H1 (cell line): ENCODE results near the gene LSM7. TPM values are rescaled to one million over a fixed set of nuclear protein-coding genes. Genes with fewer than 3 reads are reported as not detected.
A peak's percentile ranks its signal among the peaks of the same experiment; 100 is the strongest.

ENCODE experiments used
- CTCF ChIA-PET: fragments of 300-600 bp; sonication (Branson Sonifier 250); formaldehyde crosslinking; loops from one replicate; lab custom pipeline; 2021; ENCODE audit not compliant: partially characterized antibody; lab: Charles Lee
- POLR2A ChIA-PET: fragments of 300-600 bp; sonication (Branson Sonifier 250); formaldehyde crosslinking; loops from one replicate; lab custom pipeline; 2021; ENCODE audit warnings: inconsistent platforms; ENCODE audit not compliant: partially characterized antibody; lab: Charles Lee
- DNase-seq, 2 experiments: peaks; one replicate each; pipeline versions ENCODE4 v3.0.0 to v3.0.0-alpha.2; 2010 to 2022; ENCODE audit warnings: low spot score in 2 of 2, low read depth in 1 of 2, mixed read lengths in 1 of 2
- FAIRE-seq: peaks from 2 replicates; lab custom pipeline; 2011; peaks lifted over from hg19 to GRCh38; lab: Jason Lieb, UNC
- H2AFZ ChIP-seq: 2 replicates; pipeline ENCODE4 v1.8.1; 2012; ENCODE audit warnings: low read length, inconsistent platforms
- H2AK5ac ChIP-seq: 2 replicates; pipeline ENCODE4 v1.6.1; 2013; ENCODE audit warnings: low read depth, low read length
- H2BK120ac ChIP-seq: replicated peaks from 2 replicates; pipeline ENCODE3; 2013; ENCODE audit warnings: low read depth, low read length, inconsistent platforms
- H2BK12ac ChIP-seq: 2 replicates; pipeline ENCODE4 v1.6.1; 2013; ENCODE audit warnings: low read depth, low read length
- H2BK15ac ChIP-seq: 2 replicates; pipeline ENCODE4 v1.6.1; 2013; ENCODE audit warnings: low read length
- H2BK20ac ChIP-seq: 2 replicates; pipeline ENCODE4 v1.6.1; 2013; ENCODE audit warnings: low read length
- H2BK5ac ChIP-seq: 2 replicates; pipeline ENCODE4 v1.6.1; 2013; ENCODE audit warnings: low read depth, low read length
- H3K14ac ChIP-seq: 2 replicates; pipeline ENCODE4 v1.6.1; 2013; ENCODE audit warnings: inconsistent platforms; ENCODE audit not compliant: insufficient read length
- H3K18ac ChIP-seq: 2 replicates; pipeline ENCODE4 v1.6.1; 2013; ENCODE audit warnings: low read length; ENCODE audit errors: extremely low read depth
- H3K23ac ChIP-seq: 2 replicates; pipeline ENCODE4 v1.6.1; 2013; ENCODE audit warnings: inconsistent platforms; ENCODE audit not compliant: insufficient read length
- H3K23me2 ChIP-seq: 2 replicates; pipeline ENCODE4 v1.6.1; 2013; ENCODE audit warnings: low read depth, low read length
- H3K27ac ChIP-seq: 2 replicates; pipeline ENCODE4 v1.6.1; 2011; ENCODE audit warnings: low read depth, low read length, inconsistent platforms
- H3K27me3 ChIP-seq, 4 experiments: replicated peaks in 1 of 4; 1 replicate in 1 of 4; 2 replicates in 3 of 4; pipeline versions ENCODE4 v1.6.1 to v1.8.1; 2011 to 2013; ENCODE audit warnings: low read length in 3 of 4, mild to moderate bottlenecking in 3 of 4, inconsistent platforms in 2 of 4, mixed read lengths in 2 of 4, moderate library complexity in 1 of 4; ENCODE audit not compliant: control insufficient read depth in 3 of 4, insufficient read depth in 3 of 4; ENCODE audit errors: extremely low read depth in 1 of 4
- H3K36me3 ChIP-seq, 4 experiments: 2 replicates each; pipeline versions ENCODE4 v1.6.1 to v1.8.1; 2011 to 2013; ENCODE audit warnings: mild to moderate bottlenecking in 4 of 4, low read length in 3 of 4, moderate library complexity in 2 of 4, control low read depth in 1 of 4, inconsistent platforms in 1 of 4; ENCODE audit not compliant: insufficient read depth in 4 of 4, control insufficient read depth in 2 of 4
- H3K4ac ChIP-seq: replicated peaks from 2 replicates; pipeline ENCODE3; 2013; ENCODE audit warnings: low read length, low read depth, mixed read lengths, inconsistent platforms; ENCODE audit not compliant: insufficient read length
- H3K4me1 ChIP-seq, 4 experiments: replicated peaks in 1 of 4; 1 replicate in 1 of 4; 2 replicates in 3 of 4; pipeline versions ENCODE4 v1.6.1 to v1.8.1; 2011 to 2013; ENCODE audit warnings: low read length in 3 of 4, inconsistent platforms in 2 of 4, mixed read lengths in 1 of 4; ENCODE audit not compliant: insufficient read depth in 4 of 4, control insufficient read depth in 3 of 4
- H3K4me2 ChIP-seq, 2 experiments: 2 replicates each; pipeline versions ENCODE4 v1.6.1 to v1.8.1; 2011 to 2013; ENCODE audit warnings: low read depth in 2 of 2, low read length in 2 of 2, control low read depth in 1 of 2, inconsistent platforms in 1 of 2, mild to moderate bottlenecking in 1 of 2; ENCODE audit not compliant: insufficient read depth in 1 of 2
- H3K4me3 ChIP-seq, 4 experiments: fragments of 200-600, 300-600 bp in 1 of 4; sonication (generic), shearing (Covaris generic), sonication (Bioruptor Twin) in 1 of 4; 2 replicates each; pipeline versions ENCODE4 v1.5.1 to v1.8.1; 2011 to 2016; ENCODE audit warnings: low read length in 4 of 4, low read depth in 3 of 4, control low read depth in 2 of 4, inconsistent platforms in 2 of 4, mild to moderate bottlenecking in 2 of 4, mixed read lengths in 1 of 4, moderate library complexity in 1 of 4; ENCODE audit not compliant: insufficient read depth in 2 of 4; ENCODE audit errors: extremely low read depth in 1 of 4
- H3K56ac ChIP-seq: replicated peaks from 2 replicates; pipeline ENCODE3; 2013; ENCODE audit warnings: low read depth, mild to moderate bottlenecking, mixed read lengths, low read length, inconsistent platforms; ENCODE audit not compliant: insufficient read length
- H3K79me1 ChIP-seq: 2 replicates; pipeline ENCODE4 v1.6.1; 2013; ENCODE audit warnings: low read depth, low read length, control low read depth
- H3K79me2 ChIP-seq, 2 experiments: 2 replicates each; pipeline versions ENCODE4 v1.6.1 to v1.8.1; 2012 to 2013; ENCODE audit warnings: low read length in 2 of 2, mild to moderate bottlenecking in 2 of 2, inconsistent platforms in 1 of 2; ENCODE audit not compliant: insufficient read depth in 2 of 2, control insufficient read depth in 1 of 2
- H3K9ac ChIP-seq, 4 experiments: replicated peaks in 1 of 4; 1 replicate in 1 of 4; 2 replicates in 3 of 4; pipeline versions ENCODE4 v1.6.1 to v1.8.1; 2011 to 2013; ENCODE audit warnings: low read depth in 3 of 4, low read length in 3 of 4, control low read depth in 2 of 4, mild to moderate bottlenecking in 2 of 4, moderate library complexity in 2 of 4, inconsistent platforms in 1 of 4; ENCODE audit errors: extremely low read depth in 1 of 4
- H3K9me3 ChIP-seq, 2 experiments: 2 replicates each; pipeline versions ENCODE4 v1.6.1 to v1.8.1; 2012 to 2013; ENCODE audit warnings: mild to moderate bottlenecking in 2 of 2, moderate library complexity in 2 of 2, control low read depth in 1 of 2, inconsistent platforms in 1 of 2, low read depth in 1 of 2, low read length in 1 of 2, mixed read lengths in 1 of 2; ENCODE audit not compliant: insufficient read depth in 2 of 2
- H4K20me1 ChIP-seq, 2 experiments: replicated peaks in 1 of 2; 2 replicates each; pipeline versions ENCODE3 to v1.8.1; 2011 to 2013; ENCODE audit warnings: inconsistent platforms in 2 of 2, low read length in 2 of 2, mild to moderate bottlenecking in 1 of 2; ENCODE audit not compliant: insufficient read depth in 2 of 2, control insufficient read depth in 1 of 2
- H4K5ac ChIP-seq: 2 replicates; pipeline ENCODE4 v1.6.1; 2013; ENCODE audit warnings: low read length, low read depth, mixed read lengths, inconsistent platforms; ENCODE audit not compliant: insufficient read length
- H4K8ac ChIP-seq: 2 replicates; pipeline ENCODE4 v1.8.0; 2013; ENCODE audit warnings: mild to moderate bottlenecking, moderate library complexity, low read length, inconsistent platforms; ENCODE audit not compliant: insufficient read depth; ENCODE audit errors: extremely low read depth
- H4K91ac ChIP-seq: replicated peaks from 2 replicates; pipeline ENCODE3; 2013; ENCODE audit warnings: low read length, mixed read lengths, inconsistent platforms; ENCODE audit not compliant: insufficient read length
- BCL11A ChIP-seq, 2 experiments: IDR thresholded peaks; one replicate each; pipeline ENCODE4 v1.6.1; 2011; ENCODE audit warnings: low read depth in 2 of 2, low read length in 2 of 2, mild to moderate bottlenecking in 2 of 2
- CBX5 ChIP-seq: fragments of 300-800, 300-1000 bp; sonication (generic); IDR thresholded peaks from 2 replicates; pipeline ENCODE4 v1.7.1; 2016; ENCODE audit warnings: antibody characterized with exemption, low read length, low read depth
- CEBPB ChIP-seq: IDR thresholded peaks from 2 replicates; pipeline ENCODE4 v1.6.1; 2012; ENCODE audit warnings: low read depth, low read length
- CTCF ChIP-seq, 3 experiments: IDR thresholded peaks; 1 replicate in 2 of 3; 2 replicates in 1 of 3; pipeline versions ENCODE4 v1.5.1 to v1.6.1; 2011; ENCODE audit warnings: low read length in 3 of 3, mild to moderate bottlenecking in 3 of 3, inconsistent platforms in 2 of 3, low read depth in 1 of 3, moderate library complexity in 1 of 3; ENCODE audit not compliant: insufficient read depth in 1 of 3; ENCODE audit errors: control extremely low read depth in 1 of 3
- HDAC6 ChIP-seq: IDR thresholded peaks from one replicate; pipeline ENCODE4 v1.7.1; 2012; ENCODE audit warnings: low read depth, mild to moderate bottlenecking, inconsistent platforms, low read length, moderate library complexity
- POLR2A ChIP-seq, 2 experiments: IDR thresholded peaks; 1 replicate in 1 of 2; 2 replicates in 1 of 2; pipeline ENCODE4 v1.6.1; 2011; ENCODE audit warnings: low read depth in 2 of 2, low read length in 2 of 2, mild to moderate bottlenecking in 2 of 2; ENCODE audit errors: control extremely low read depth in 1 of 2
- SAP30 ChIP-seq: fragments of 300-600 bp; sonication (generic); IDR thresholded peaks from 2 replicates; pipeline ENCODE4 v1.7.1; 2012; ENCODE audit warnings: low read length, moderate library complexity, mild to moderate bottlenecking, inconsistent platforms; ENCODE audit not compliant: insufficient read depth, insufficient replicate concordance
- SIX5 ChIP-seq: IDR thresholded peaks from 2 replicates; pipeline ENCODE4 v1.6.1; 2011; ENCODE audit warnings: mild to moderate bottlenecking, low read depth, low read length
- TAF7 ChIP-seq: optimal IDR thresholded peaks from 2 replicates; pipeline ENCODE3; 2011; ENCODE audit warnings: low read depth, mild to moderate bottlenecking, inconsistent platforms, low read length, moderate library complexity, borderline replicate concordance
- TCF12 ChIP-seq: IDR thresholded peaks from 2 replicates; pipeline ENCODE4 v1.6.1; 2011; ENCODE audit warnings: low read depth, mild to moderate bottlenecking, low read length
- WGBS, 2 experiments: shearing (Covaris generic) in 1 of 2; methylation state at CpG; one replicate each; pipeline versions ENCODE4 v1.1.6 to v1.1.7; 2013 to 2015; ENCODE audit warnings: low lambda C conversion rate in 2 of 2, mixed read lengths in 2 of 2, inconsistent platforms in 1 of 2, low coverage in 1 of 2, missing lambda C conversion rate in 1 of 2; ENCODE audit not compliant: insufficient replicate concordance in 2 of 2, insufficient coverage in 1 of 2, insufficient read length in 1 of 2; ENCODE audit errors: extremely low coverage in 1 of 2, missing lambda C conversion rate in 1 of 2; 5-methylcytosine and 5-hydroxymethylcytosine counted together
- polyA plus RNA-seq, 7 experiments: library from polyadenylated mRNA; depleted of rRNA in 3 of 7; stranded (reverse) in 5 of 7; unstranded in 2 of 7; fragments of >200 nt in 5 of 7; fragments of 200-250 nt in 2 of 7; gene quantifications; 1 replicate in 5 of 7; 2 replicates in 1 of 7; 4 replicates in 1 of 7; pipeline versions ENCODE4 v1.2.1 to v1.2.3, GENCODE V29; 2011 to 2013; ENCODE audit warnings: missing spikeins in 2 of 7, mixed read lengths in 2 of 7
- total RNA-seq: library from RNA; stranded (reverse); fragmentation: NEBNext Ultra II Directional; extraction: Animal tissue kit (Norgen Biotek cat#: 25700); gene quantifications from 2 replicates; pipeline ENCODE4 v1.2.1, GENCODE V29; 2021

LSM7 gene
- total and polyA plus RNA-seq, 2 of the 8 experiments (the other 6 are each of a cell fraction or from before 2014, with no cell fraction given) = 228 to 1,335 TPM

- Histone ChIP-seq H4K8ac (0 out of 2 replicates have a peak overlapping the region, but pooled peaks have one; percentile 44), H2AK5ac (no peak overlapping the region), H2BK20ac (no peak overlapping the region), H3K18ac (no peak overlapping the region), H3K79me1 (peaks cover 8% of the 10 kb centered on the region), H4K91ac (no peak overlapping the region), H3K23me2 (peaks cover 10% of the 10 kb centered on the region; the same call in 1 of the 2 replicates), H2AFZ (no peak overlapping the region), H3K27ac (0 out of 2 replicates have a peak overlapping the region, but pooled peaks have one; percentile 15), H2BK120ac (no peak overlapping the region), H3K23ac (no peak overlapping the region), H3K27me3 (no peaks in the 10 kb centered on the region), H3K4me1 (peaks cover 0 to 11% (median 3%) of the 10 kb centered on the region in 4 experiments; a peak in 5 of 7 replicates), H4K20me1 (peaks cover 0 to 9% of the 10 kb centered on the region in 2 experiments), H3K4ac (no peak overlapping the region), H3K14ac (no peak overlapping the region), H2BK5ac (no peak overlapping the region), H2BK15ac (no peak overlapping the region), H3K4me2 (no peak overlapping the region), H3K9me3 (no peaks in the 10 kb centered on the region), H3K56ac (no peak overlapping the region), H3K79me2 (peaks cover 4 to 21% of the 10 kb centered on the region in 2 experiments; a peak in 3 of 4 replicates), H3K4me3 (no peak overlapping the region), H4K5ac (no peak overlapping the region), H2BK12ac (no peak overlapping the region), H3K9ac (no peak overlapping the region), H3K36me3 (peaks cover 0 to 11% (median 6%) of the 10 kb centered on the region in 4 experiments; a peak in 6 of 8 replicates)
- DNase-seq (no peak), FAIRE-seq (no peak)
- ChIA-PET POLR2A (interaction anchor here (0.9 to 2.1 kb wide), 5 partner anchors 13 to 82 kb away, joined by 3 to 6 read pairs (median 4); no protein-coding TSS in a partner anchor), CTCF (interaction anchor here (4.2 kb wide), 1 partner anchor 8 kb away, joined by 25 read pairs; no protein-coding TSS in a partner anchor)
- 93% methylated on average over 34 of the region's 34 CpGs; no CpG with 5 or more reads in 1 of the 2 experiments for WGBS, 2 experiments
- no peak for TF ChIP-seq CEBPB
- TF ChIP-seq TAF7 = no peak
- TF ChIP-seq TCF12 = no peak
- no peak for TF ChIP-seq SAP30
- no peak for TF ChIP-seq CBX5
- TF ChIP-seq POLR2A (IDR thresholded peaks at IDR 0.05; ENCODE audit: control extremely low read depth in 1 of 2, low read depth in 2 of 2, low read length in 2 of 2) = no peak
- TF ChIP-seq BCL11A (IDR thresholded peaks at IDR 0.05; ENCODE audit: low read depth in 2 of 2, low read length in 2 of 2) = no peak
- no peak for TF ChIP-seq SIX5
- no peak for TF ChIP-seq HDAC6
- TF ChIP-seq CTCF (IDR thresholded peaks at IDR 0.05; ENCODE audit: control extremely low read depth in 1 of 3, insufficient read depth in 1 of 3, low read depth in 1 of 3, low read length in 3 of 3) = no peak
Measured at GRCh38 chr19:2324220-2324948, 4.0 kb downstream of the LSM7 start.
